Neural progenitor cell (in vitro differentiated cells): ENCODE data around the gene OVOL2. TPM values are rescaled to one million over a fixed set of nuclear protein-coding genes. Genes with fewer than 3 reads are reported as not detected.

Experiments used
- DNase-seq: peaks from one replicate; pipeline ENCODE4 v3.0.0-alpha.2; 2016; ENCODE audit warnings: low spot score
- H2AFZ ChIP-seq: fragments of 200-600 bp; sonication (generic); replicated peaks from 2 replicates; pipeline ENCODE4 v1.6.1; 2016; ENCODE audit warnings: antibody characterized with exemption
- H3F3A ChIP-seq: fragments of 200-600 bp; sonication (generic); 2 replicates; pipeline ENCODE4 v1.6.1; 2016; ENCODE audit warnings: antibody characterized with exemption, low read depth
- H3K27ac ChIP-seq: fragments of 200-600 bp; sonication (generic); 2 replicates; pipeline ENCODE4 v1.5.1; 2016; ENCODE audit warnings: mild to moderate bottlenecking
- H3K27me3 ChIP-seq: fragments of 200-600 bp; sonication (generic); 2 replicates; pipeline ENCODE4 v1.6.1; 2016; ENCODE audit warnings: mild to moderate bottlenecking, moderate library complexity
- H3K36me3 ChIP-seq: fragments of 200-600 bp; sonication (generic); 2 replicates; pipeline ENCODE4 v1.5.1; 2016
- H3K4me1 ChIP-seq: fragments of 200-600 bp; sonication (generic); 2 replicates; pipeline ENCODE4 v1.6.1; 2016; ENCODE audit warnings: mixed run types
- H3K4me2 ChIP-seq: fragments of 200-600 bp; sonication (generic); 2 replicates; pipeline ENCODE4 v1.6.1; 2016
- H3K4me3 ChIP-seq: fragments of 200-600 bp; sonication (generic); 2 replicates; pipeline ENCODE4 v1.5.1; 2016
- H3K79me2 ChIP-seq: fragments of 200-600 bp; sonication (generic); 2 replicates; pipeline ENCODE4 v1.6.1; 2016; ENCODE audit warnings: low read depth
- H3K9ac ChIP-seq: fragments of 200-600 bp; sonication (generic); 2 replicates; pipeline ENCODE4 v1.6.1; 2016
- H3K9me3 ChIP-seq: fragments of 200-600 bp; sonication (generic); 2 replicates; pipeline ENCODE4 v1.5.1; 2016; ENCODE audit warnings: low read depth
- H4K20me1 ChIP-seq: fragments of 200-600 bp; sonication (generic); 2 replicates; pipeline ENCODE4 v1.6.1; 2016; ENCODE audit warnings: low read depth
- H3K27ac Mint-ChIP-seq: 3 replicates; pipeline ENCODE4 v1.8.0; 2021; ENCODE audit warnings: mixed read lengths
- H3K27me3 Mint-ChIP-seq: 2 replicates; pipeline ENCODE4 v1.8.0; 2022; ENCODE audit warnings: low read depth, mild to moderate bottlenecking, inconsistent platforms, moderate library complexity, mixed read lengths; ENCODE audit not compliant: insufficient read depth
- H3K36me3 Mint-ChIP-seq: 3 replicates; pipeline ENCODE4 v1.8.0; 2021; ENCODE audit warnings: mixed read lengths
- H3K4me1 Mint-ChIP-seq: 3 replicates; pipeline ENCODE4 v1.8.0; 2021; ENCODE audit warnings: mixed read lengths
- H3K4me3 Mint-ChIP-seq: 3 replicates; pipeline ENCODE4 v1.8.0; 2021; ENCODE audit warnings: mild to moderate bottlenecking, moderate library complexity, mixed read lengths
- H3K9me3 Mint-ChIP-seq: 3 replicates; pipeline ENCODE4 v1.8.0; 2020; ENCODE audit warnings: mixed read lengths
- EZH2 ChIP-seq: fragments of 200-600 bp; sonication (generic); IDR thresholded peaks from 2 replicates; pipeline ENCODE4 v1.6.1; 2017; ENCODE audit warnings: antibody characterized with exemption, mild to moderate bottlenecking, moderate library complexity
- EZH2phosphoT487 ChIP-seq: fragments of 200-600 bp; sonication (generic); IDR thresholded peaks from 2 replicates; pipeline ENCODE4 v1.6.1; 2017; ENCODE audit warnings: antibody characterized with exemption
- total RNA-seq: library from RNA; depleted of rRNA; stranded (reverse); fragments of >200 nt; gene quantifications from 2 replicates; pipeline ENCODE4 v1.2.3, GENCODE V29; 2015; ENCODE audit warnings: low replicate concordance
- TF ChIP-seq, protein P1 (sequence below): fragments of 200-600 bp; sonication (generic); IDR thresholded peaks from 2 replicates; pipeline ENCODE4 v1.5.1; 2017; ENCODE audit warnings: antibody characterized with exemption, mild to moderate bottlenecking

OVOL2 gene
- total RNA-seq, 1 donor from 2014 or later: 0.62 TPM

DNA sequence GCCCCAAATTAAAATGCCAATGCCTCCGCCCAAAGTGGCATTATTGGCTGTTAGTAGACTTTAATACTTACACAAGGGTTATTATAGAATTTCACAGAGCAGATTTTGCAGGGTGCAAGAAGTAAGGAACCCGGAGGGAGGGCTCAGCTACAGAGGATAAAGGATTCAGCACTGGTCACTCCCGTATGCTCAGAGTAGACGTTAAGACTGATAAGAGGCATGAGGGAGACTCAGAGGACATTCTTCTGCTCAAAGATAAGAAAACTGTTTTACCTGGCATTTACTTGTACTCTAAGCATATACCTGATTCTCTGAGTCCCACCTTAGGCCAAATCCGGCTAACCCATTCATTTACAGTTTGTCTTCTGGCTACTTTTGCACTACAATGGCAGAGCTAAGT, 36.5 kb upstream of the OVOL2 start:
- H3K27me3 Mint-ChIP-seq: peaks cover 13% of the 10 kb centered on the region
- H2AFZ ChIP-seq: no peak overlapping the region
- no peak overlapping the region for H3K27ac Mint-ChIP-seq

DNA sequence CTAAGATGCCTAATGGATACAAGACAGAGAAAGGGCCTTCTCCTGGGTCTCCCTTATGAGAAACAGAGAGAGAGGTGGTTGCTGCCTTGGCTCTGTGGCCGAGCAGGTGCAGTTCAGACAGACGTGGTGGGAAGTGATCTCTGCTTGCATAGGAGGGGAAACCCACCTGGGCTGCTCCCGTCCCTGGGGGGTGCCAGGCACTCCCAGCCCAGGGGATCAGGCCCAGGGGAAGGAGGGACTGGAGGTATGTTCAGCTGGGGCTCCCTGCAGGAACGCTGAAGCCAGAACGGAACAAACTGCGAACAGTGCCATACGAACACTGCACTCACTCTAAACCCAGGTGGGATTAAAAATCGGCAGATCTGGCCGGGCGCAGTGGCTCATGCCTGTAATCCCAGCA, 35.7 kb upstream of the OVOL2 start:
- Mint-ChIP-seq H3K27me3 (peaks cover 9% of the 10 kb centered on the region), H3K4me1 (no peaks in the 10 kb centered on the region), H3K4me3 (no peak overlapping the region), H3K9me3 (no peaks in the 10 kb centered on the region), H3K36me3 (no peaks in the 10 kb centered on the region), H3K27ac (no peak overlapping the region)
- H4K20me1 ChIP-seq: no peaks in the 10 kb centered on the region
- H3K27ac ChIP-seq: no peak overlapping the region
- no peak overlapping the region for H2AFZ ChIP-seq
- H3K9ac ChIP-seq: no peak overlapping the region
- no peak overlapping the region for H3K4me3 ChIP-seq
- no peaks in the 10 kb centered on the region for H3K36me3 ChIP-seq
- H3K79me2 ChIP-seq: no peaks in the 10 kb centered on the region
- TF ChIP-seq EZH2phosphoT487 (no peak), EZH2 (no peak)
- TF ChIP-seq, protein P1, sequence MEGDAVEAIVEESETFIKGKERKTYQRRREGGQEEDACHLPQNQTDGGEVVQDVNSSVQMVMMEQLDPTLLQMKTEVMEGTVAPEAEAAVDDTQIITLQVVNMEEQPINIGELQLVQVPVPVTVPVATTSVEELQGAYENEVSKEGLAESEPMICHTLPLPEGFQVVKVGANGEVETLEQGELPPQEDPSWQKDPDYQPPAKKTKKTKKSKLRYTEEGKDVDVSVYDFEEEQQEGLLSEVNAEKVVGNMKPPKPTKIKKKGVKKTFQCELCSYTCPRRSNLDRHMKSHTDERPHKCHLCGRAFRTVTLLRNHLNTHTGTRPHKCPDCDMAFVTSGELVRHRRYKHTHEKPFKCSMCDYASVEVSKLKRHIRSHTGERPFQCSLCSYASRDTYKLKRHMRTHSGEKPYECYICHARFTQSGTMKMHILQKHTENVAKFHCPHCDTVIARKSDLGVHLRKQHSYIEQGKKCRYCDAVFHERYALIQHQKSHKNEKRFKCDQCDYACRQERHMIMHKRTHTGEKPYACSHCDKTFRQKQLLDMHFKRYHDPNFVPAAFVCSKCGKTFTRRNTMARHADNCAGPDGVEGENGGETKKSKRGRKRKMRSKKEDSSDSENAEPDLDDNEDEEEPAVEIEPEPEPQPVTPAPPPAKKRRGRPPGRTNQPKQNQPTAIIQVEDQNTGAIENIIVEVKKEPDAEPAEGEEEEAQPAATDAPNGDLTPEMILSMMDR: no peak
- H3F3A ChIP-seq: no peaks in the 10 kb centered on the region
- H3K4me2 ChIP-seq: no peak overlapping the region
- H3K4me1 ChIP-seq: no peaks in the 10 kb centered on the region
- no peak for DNase-seq
- no peaks in the 10 kb centered on the region for H3K9me3 ChIP-seq
- no peaks in the 10 kb centered on the region for H3K27me3 ChIP-seq

More for the DNA sequence above, 36.5 kb upstream of the OVOL2 start:
- Histone ChIP-seq H3K9ac (no peak overlapping the region), H3K4me2 (no peak overlapping the region), H3K4me3 (no peak overlapping the region), H3K79me2 (no peaks in the 10 kb centered on the region), H3K9me3 (no peaks in the 10 kb centered on the region), H3K4me1 (no peaks in the 10 kb centered on the region), H3K36me3 (no peaks in the 10 kb centered on the region), H3F3A (no peaks in the 10 kb centered on the region), H3K27me3 (no peaks in the 10 kb centered on the region), H3K27ac (no peak overlapping the region), H4K20me1 (no peaks in the 10 kb centered on the region)
- no peaks in the 10 kb centered on the region for H3K9me3 Mint-ChIP-seq
- H3K4me3 Mint-ChIP-seq: no peak overlapping the region
- no peaks in the 10 kb centered on the region for H3K36me3 Mint-ChIP-seq
- DNase-seq: no peak
- no peaks in the 10 kb centered on the region for H3K4me1 Mint-ChIP-seq
- TF ChIP-seq, protein P1: no peak
- TF ChIP-seq EZH2 (no peak), EZH2phosphoT487 (no peak)

DNA sequence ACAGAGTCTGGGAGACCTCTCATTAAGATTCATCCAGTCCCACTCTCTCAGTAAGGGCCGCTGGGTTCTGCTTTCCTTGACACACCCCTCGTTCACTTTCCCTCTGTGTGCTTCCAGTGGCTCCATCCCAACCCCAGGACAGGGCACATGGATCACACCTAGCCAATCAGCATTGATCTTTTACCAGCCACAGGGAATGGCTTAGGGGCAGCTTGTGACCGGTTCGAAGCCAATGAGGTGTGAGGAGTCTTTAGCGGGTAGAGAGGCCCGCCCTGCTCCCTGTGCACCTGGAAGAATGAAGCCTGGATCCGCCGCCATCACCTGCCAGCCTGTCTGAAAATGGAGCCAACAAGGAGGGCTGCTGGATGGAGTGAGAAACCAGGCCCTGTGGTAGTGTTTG, 35.2 kb upstream of the OVOL2 start:
- Mint-ChIP-seq H3K27me3 (peaks cover 9% of the 10 kb centered on the region), H3K9me3 (no peaks in the 10 kb centered on the region), H3K36me3 (no peaks in the 10 kb centered on the region), H3K4me1 (no peaks in the 10 kb centered on the region), H3K27ac (no peak overlapping the region), H3K4me3 (no peak overlapping the region)
- Histone ChIP-seq H3K4me1 (no peaks in the 10 kb centered on the region), H3K27me3 (no peaks in the 10 kb centered on the region), H3K27ac (no peak overlapping the region), H3K79me2 (no peaks in the 10 kb centered on the region), H3K36me3 (no peaks in the 10 kb centered on the region), H2AFZ (peak overlapping the region; percentile 17), H3F3A (no peaks in the 10 kb centered on the region), H3K9me3 (no peaks in the 10 kb centered on the region), H3K4me3 (no peak overlapping the region), H4K20me1 (no peaks in the 10 kb centered on the region), H3K4me2 (no peak overlapping the region), H3K9ac (no peak overlapping the region)
- DNase-seq: no peak
- TF ChIP-seq EZH2: no peak
- TF ChIP-seq, protein P1: no peak

DNA sequence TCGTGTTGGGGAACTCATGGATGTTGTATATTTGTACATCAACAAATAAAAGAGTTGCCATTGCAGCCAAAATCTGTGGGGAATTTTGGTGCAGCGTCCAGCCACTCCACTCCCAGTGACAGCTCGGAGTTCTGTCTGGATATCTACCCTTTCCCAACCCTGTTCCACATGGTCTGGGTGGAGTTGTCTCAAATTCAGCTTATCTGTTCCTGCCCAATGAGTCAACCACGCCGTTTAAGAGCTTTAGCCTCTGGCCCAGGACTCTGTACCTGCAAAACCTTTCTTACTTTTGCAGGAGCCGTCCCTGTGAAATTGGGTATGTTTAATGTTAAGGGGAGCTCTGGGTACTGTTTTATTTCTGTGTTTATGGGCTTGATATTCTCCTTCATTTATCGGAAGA, 33.9 kb upstream of the OVOL2 start:
- Histone ChIP-seq H3K9me3 (no peaks in the 10 kb centered on the region), H3F3A (no peaks in the 10 kb centered on the region), H3K4me3 (no peak overlapping the region), H3K27ac (no peak overlapping the region), H4K20me1 (no peaks in the 10 kb centered on the region), H3K4me1 (no peaks in the 10 kb centered on the region), H3K36me3 (no peaks in the 10 kb centered on the region), H2AFZ (no peak overlapping the region), H3K79me2 (no peaks in the 10 kb centered on the region), H3K9ac (no peak overlapping the region), H3K27me3 (no peaks in the 10 kb centered on the region), H3K4me2 (no peak overlapping the region)
- Mint-ChIP-seq H3K27ac (no peak overlapping the region), H3K9me3 (no peaks in the 10 kb centered on the region), H3K36me3 (no peaks in the 10 kb centered on the region), H3K27me3 (peaks cover 9% of the 10 kb centered on the region), H3K4me1 (no peaks in the 10 kb centered on the region), H3K4me3 (peak overlapping the region; percentile 28)
- no peak for DNase-seq
- no peak for TF ChIP-seq EZH2
- TF ChIP-seq, protein P1: no peak
- TF ChIP-seq EZH2phosphoT487: no peak
